LoVo (cell line): ENCODE measurements around the gene ASTN2.

ENCODE experiments used
- DNase-seq: peaks from one replicate; pipeline ENCODE4 v3.0.0-alpha.2; 2016; ENCODE audit warnings: low spot score

ASTN2 gene

GRCh38 chr9:116662646-116663310, 752.1 kb downstream of the ASTN2 start:
- DNase-seq: no peak

DNA sequence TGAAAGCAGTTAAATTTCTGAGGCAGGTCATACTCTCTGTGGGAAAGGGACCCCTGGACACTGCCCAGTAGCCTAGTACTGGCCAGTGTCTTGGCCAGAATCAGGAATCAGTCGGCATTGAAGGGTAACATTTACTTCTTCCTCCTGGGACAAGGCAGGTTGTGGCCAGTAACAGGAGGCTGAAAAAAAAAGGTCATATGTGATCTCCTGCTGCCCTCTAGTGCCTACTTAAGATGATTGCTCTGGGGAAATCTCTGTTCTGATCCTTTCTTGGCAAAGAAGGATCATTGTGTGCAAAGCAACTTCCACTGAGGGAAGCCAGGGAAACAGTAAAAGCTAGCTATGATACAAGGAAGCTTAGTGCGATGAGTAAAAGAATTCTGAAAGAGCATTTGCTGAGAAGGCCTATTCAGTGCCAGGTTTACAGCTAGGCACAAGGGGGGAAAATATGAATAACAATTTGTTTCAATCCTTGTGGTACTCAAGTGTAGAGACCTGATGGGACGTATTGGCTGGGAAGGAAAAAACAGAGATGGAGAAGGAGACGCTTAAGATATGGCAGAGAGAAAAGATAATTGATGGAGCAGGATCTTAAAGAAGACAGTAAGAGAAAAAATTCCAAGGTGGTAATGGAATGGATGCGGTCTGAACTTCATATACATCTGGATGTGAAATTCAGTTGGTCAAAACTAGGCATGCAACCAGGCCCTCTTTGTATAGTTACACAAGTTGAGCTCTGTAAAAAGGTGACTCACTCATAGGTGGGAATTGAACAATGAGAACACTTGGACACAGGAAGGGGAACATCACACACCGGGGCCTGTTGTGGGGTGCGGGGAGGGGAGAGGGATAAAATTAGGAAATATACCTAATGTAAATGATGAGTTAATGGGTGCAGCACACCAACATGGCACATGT, 753.6 kb downstream of the ASTN2 start:
- DNase-seq: peak; percentile 63

GRCh38 chr9:116658265-116658664, 756.6 kb downstream of the ASTN2 start:
- no peak for DNase-seq

DNA sequence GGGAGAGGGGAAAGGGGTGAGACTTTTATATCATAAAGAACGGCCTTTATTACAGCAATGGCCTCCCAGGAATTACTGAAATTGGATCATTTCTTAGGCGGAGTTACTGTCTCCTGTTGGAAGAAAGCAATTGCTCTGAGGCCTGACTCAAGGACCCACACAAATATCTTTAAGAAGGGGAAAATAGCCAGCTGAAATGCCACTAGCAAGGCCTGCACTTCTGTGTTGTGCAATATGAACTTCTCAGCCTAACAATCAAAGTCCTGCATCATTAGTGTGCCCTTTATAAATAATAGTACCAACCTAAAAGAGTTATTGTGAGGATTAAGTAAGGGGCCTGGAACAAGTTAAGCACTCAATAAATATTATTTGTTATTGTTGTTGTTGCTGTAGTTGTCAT, 757.9 kb downstream of the ASTN2 start:
- no peak for DNase-seq

DNA sequence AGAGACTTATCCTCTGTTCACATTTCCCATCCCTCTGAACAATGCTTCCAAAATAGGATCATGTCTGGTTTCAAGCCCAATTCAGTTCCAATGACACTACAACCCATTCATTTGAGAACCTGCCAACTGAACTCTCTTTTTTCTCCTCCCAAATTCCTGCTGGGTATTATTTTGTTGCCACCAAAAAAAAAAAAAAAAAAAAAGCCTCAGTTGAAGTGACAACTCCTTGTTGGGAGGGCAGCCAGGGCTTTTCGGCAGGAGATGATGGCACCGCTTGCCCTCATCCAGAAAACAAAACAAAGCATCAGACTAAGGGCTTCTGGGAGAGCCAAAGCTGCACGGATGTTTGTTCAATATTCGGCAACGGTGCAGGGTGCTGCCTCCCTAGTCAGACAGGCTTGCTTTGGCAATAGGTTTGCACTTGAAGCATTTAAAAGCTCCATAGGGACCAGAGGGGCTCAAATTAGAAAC, 758.3 kb downstream of the ASTN2 start:
- DNase-seq: no peak

DNA sequence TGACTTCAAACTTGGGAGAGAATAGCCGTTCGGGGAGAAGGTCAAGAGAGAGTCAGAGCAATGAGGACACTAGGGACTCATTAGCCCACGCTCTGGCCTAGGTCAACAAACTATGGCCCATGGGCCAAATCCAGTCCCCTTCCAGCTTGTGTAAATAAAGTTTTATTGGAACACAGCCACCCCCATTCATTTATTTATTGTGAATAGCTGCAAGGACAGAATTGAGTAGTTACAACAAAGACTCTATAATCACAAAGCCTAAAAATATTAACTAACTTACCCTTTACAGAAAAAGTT, 760.9 kb downstream of the ASTN2 start:
- no peak for DNase-seq

GRCh38 chr9:116653348-116654058, 761.4 kb downstream of the ASTN2 start:
- no peak for DNase-seq

- no peak for DNase-seq
Observed at GRCh38 chr9:116647515-116647809, 767.4 kb downstream of the ASTN2 start.

DNA sequence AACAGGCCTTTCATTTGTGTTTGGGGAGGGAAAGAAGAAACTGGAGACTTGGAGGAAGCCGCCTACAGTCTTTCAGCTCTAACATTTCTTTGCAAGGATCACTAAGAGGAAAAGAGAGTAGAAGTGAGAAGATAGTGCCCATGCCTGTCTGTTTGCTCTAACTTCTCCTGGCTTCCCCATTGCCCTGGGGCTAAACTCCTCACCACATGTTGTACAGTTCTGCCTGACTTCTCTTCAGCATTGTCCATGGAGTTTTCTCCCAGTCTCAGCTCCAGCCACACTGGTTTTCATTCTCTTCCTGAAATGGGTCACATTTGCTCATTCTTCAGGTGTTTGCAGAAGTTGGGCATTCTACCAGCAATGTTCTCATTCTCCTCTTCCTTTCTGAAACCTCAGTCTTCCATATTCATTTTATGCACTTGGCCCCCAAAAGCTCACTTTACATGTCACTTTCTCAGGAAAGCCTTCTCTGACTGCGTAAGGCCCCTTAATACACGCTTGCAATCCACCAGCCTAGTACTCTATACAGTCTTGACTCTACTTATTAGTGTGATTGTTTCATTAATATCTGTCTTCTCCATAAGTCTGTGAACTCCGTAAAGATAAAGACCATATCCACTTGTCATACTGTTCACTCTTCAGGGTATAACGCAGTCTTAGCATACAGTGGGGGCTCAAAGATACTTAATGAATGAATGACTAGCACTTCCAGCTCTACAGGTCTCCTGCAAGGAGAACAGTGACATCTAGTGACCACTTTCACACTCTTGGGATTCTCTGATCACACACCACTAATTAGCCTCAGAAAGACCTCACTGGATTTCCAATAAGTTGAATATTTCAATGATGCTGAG, 768.0 kb downstream of the ASTN2 start:
- peak; percentile 1 for DNase-seq

DNA sequence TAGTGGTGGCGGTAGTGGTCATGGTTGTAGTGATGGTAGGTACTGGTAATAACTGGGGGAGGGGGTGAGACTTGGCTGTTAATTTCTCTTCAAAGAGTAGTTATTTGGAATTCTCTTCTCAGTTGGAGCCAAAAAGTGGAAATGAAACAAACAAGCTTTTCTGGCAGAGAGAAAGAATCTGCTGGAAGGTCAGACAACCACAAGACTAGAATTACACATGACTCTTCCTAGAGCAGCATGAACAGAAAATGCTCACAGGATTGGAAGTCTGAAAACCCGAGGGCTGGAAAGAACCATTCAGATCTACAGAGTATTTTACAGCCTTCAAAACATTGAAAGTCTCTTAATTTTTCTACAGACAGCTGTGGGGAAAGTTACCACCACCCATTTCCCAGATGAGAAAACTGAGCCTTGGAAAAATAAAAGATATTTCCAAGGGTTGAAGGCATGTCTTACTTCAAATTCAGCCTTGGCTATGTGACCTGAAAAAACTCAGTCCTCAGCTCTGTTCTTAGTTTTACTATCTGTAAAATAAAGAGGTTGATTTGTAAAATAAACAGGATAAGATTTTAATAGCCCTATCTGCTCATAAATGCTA, 770.7 kb downstream of the ASTN2 start:
- DNase-seq: no peak

- no peak for DNase-seq
Observed at GRCh38 chr9:116643691-116644090, 771.2 kb downstream of the ASTN2 start.

- no peak for DNase-seq
Observed at GRCh38 chr9:116641292-116642059, 773.4 kb downstream of the ASTN2 start.

DNA sequence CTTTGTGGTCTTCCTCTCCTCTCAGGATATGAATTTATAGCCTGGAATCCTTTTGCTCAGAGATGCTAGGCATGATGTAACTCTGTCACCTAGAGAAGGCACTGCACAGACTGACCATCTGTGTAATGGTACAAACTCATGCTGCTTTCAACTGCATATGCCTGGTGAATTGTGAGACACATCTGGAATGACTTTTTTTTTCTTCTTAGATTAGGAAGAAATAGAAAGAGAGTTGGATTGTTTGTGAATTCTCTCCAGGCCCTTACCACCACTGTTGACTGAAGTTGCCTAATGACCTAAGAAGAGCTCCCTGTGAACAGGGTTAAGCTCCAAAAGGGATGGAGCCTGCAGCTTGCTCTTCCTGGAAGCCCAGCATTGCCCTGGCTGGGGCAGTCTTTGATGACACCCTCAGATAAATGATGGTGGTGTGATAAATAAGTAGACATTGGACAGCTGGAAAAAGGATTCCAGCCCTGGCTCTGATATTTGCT, 775.6 kb downstream of the ASTN2 start:
- DNase-seq: no peak

DNA sequence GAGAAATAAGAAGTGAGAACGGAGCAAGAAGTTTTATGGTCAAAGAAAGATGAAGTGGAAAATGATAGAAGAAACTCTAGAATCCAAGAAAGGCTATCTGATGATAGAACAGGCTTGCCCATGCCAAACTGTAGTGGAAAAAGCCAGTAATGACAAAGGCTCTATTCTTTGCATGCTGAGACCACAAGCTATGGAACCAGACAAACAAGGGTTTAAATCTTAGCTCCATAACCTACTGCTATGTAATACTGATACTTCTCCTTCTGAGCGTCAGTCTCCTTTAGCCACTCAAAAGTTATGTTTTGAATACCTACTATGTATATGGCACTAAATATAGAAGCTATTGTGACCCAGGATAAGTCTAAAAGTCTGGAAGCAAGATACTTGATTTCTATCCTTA, 778.9 kb downstream of the ASTN2 start:
- no peak for DNase-seq

DNA sequence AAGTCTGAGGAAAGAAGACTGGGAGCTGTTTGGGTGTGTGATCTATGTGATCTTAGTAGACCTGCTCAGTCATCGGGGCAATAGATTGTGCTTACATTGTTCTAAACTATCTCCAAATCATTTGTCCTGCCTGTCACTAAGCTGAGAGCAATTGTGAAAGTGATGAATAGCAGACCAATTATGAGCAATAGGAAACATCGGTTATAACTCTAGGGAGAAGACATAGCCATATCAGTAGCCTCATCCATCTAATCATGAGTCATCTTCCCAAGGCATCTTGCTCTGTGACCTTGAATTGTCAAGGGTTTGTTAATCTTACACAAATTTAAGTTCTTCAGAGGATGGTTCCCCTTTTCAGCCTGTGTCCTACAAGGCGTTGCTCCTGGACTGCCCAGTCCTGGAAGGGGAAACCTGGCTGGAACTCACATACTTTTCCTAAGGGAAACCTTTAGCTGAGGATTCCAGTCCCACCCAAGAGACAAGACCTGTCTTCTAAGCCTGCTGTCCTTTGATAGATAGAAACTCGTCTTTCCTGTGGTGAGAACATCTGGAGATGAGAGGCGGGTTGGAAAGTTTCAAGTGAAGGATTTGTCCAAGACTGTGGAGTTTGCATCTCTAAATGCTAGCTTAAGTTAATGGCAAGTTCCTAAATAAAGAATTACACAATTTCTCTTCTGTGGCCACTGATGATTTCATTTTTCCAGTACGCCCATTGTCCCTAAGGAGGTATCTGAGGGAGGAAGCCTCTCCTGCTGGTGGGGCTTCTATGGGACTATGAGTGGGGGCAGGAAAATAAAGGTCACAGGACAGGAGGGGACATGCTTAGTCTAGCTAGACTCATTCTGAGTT, 781.6 kb downstream of the ASTN2 start:
- no peak for DNase-seq

DNA sequence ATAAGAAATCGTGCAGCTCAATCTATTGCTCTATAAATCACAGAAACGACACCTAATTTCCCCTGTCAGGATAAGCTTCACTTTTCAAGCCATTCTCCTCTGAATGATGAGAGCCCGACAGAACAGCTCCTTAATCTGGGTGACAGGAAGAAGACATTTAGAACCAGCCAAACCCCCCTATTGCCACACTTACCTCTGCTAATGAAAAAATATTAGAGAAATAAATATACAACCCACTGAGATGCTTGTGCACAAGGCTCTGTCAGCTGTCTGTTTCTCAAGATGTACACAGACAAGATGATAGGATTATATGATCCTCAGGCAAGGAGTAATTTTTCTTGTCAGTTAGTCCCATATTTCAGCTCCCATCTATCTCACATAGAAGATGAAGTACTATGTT, 785.2 kb downstream of the ASTN2 start:
- no peak for DNase-seq

DNA sequence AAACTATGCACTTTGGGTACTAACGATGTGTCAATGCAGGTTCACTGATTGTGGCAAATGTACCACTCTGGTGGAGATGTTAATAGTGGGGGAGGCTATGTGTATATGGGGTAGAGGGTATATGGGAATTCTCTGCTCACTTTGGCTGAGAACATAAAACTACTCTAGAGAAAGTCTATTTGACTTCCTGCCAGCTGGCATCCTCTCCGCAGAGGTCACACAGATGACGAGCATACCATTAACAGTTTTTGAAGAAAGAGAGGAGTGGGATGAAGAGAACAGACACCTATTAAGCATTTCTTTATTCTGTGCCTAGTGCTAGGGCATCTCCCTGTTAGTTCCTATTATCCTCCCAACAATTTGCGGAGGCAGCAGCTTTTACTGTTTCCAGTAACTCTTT, 786.1 kb downstream of the ASTN2 start:
- no peak for DNase-seq

DNA sequence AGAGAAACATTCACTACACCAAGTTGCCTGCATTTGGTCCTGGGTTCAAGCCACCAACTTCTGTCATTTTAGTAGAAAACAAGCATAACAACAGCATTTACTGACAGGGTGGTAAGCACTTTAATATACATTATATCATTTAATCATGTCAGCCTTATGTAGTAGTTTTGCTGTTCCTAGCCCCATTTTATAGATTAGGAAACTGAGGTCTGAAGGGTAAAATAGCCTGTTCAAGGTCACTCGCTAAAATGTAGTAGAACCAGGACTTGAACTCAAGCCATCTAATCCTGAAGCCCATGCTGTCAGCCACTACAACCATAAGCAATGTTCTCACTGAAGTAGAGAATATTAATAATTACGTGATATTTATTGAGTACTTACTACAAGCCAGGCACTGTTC, 787.4 kb downstream of the ASTN2 start:
- no peak for DNase-seq

- no peak for DNase-seq
Observed at GRCh38 chr9:116626762-116627161, 788.1 kb downstream of the ASTN2 start.

- no peak for DNase-seq
Observed at GRCh38 chr9:116623715-116624114, 791.1 kb downstream of the ASTN2 start.
